CD4-positive, alpha-beta memory T cell (primary cell): Measurements from ENCODE around the gene S1PR3. TPM values are rescaled to one million over a fixed set of nuclear protein-coding genes. Genes with fewer than 3 reads are reported as not detected.

Experiments used
- CTCF ChIA-PET: fragments of 350-600 bp; sonication (Branson Sonifier 250); formaldehyde crosslinking; loops from one replicate; lab custom pipeline; 2021; ENCODE audit warnings: inconsistent platforms; ENCODE audit not compliant: partially characterized antibody; lab: Charles Lee
- POLR2A ChIA-PET: fragments of 350-600 bp; sonication (Branson Sonifier 250); formaldehyde crosslinking; loops from one replicate; lab custom pipeline; 2021; ENCODE audit not compliant: partially characterized antibody; lab: Charles Lee
- DNase-seq, 5 donors: peaks; one replicate each; pipeline versions ENCODE4 v3.0.0 to v3.0.0-alpha.2; 2020 to 2022; ENCODE audit warnings: mixed read lengths in 1 of 5
- H3K27ac ChIP-seq: one replicate; pipeline ENCODE4 v1.7.0; 2013; ENCODE audit warnings: low read depth, low read length
- H3K27me3 ChIP-seq: 2 replicates; pipeline ENCODE4 v1.7.0; 2013; ENCODE audit warnings: mild to moderate bottlenecking, low read length, moderate library complexity; ENCODE audit not compliant: insufficient read depth
- H3K36me3 ChIP-seq: 2 replicates; pipeline ENCODE4 v1.7.0; 2013; ENCODE audit warnings: mild to moderate bottlenecking, low read length, moderate library complexity; ENCODE audit not compliant: insufficient read depth
- H3K4me1 ChIP-seq: 2 replicates; pipeline ENCODE4 v1.7.0; 2013; ENCODE audit warnings: mild to moderate bottlenecking, low read length, moderate library complexity; ENCODE audit not compliant: insufficient read depth
- H3K4me3 ChIP-seq, 2 donors: one replicate each; pipeline ENCODE4 v1.7.0; 2013; ENCODE audit warnings: low read length in 2 of 2, mild to moderate bottlenecking in 1 of 2
- H3K9me3 ChIP-seq, 2 donors: one replicate each; pipeline ENCODE4 v1.7.0; 2013; ENCODE audit warnings: low read length in 2 of 2, control low read depth in 1 of 2; ENCODE audit not compliant: control insufficient read depth in 1 of 2
- H3K27ac Mint-ChIP-seq, 7 donors: one replicate each; pipeline ENCODE4 v1.8.0; 2020 to 2021; ENCODE audit warnings: mixed read lengths in 7 of 7, mild to moderate bottlenecking in 6 of 7, inconsistent platforms in 3 of 7, moderate library complexity in 3 of 7
- H3K27me3 Mint-ChIP-seq, 2 donors: one replicate each; pipeline ENCODE4 v1.8.0; 2020 to 2021; ENCODE audit warnings: mixed read lengths in 2 of 2
- H3K36me3 Mint-ChIP-seq, 2 donors: one replicate each; pipeline ENCODE4 v1.8.0; 2020 to 2021; ENCODE audit warnings: mixed read lengths in 2 of 2, inconsistent platforms in 1 of 2, mild to moderate bottlenecking in 1 of 2
- H3K4me1 Mint-ChIP-seq, 4 donors: one replicate each; pipeline ENCODE4 v1.8.0; 2020 to 2021; ENCODE audit warnings: mixed read lengths in 4 of 4, mild to moderate bottlenecking in 1 of 4
- H3K4me3 Mint-ChIP-seq, 8 donors: one replicate each; pipeline ENCODE4 v1.8.0; 2020 to 2021; ENCODE audit warnings: mixed read lengths in 8 of 8, mild to moderate bottlenecking in 7 of 8, moderate library complexity in 6 of 8, inconsistent platforms in 3 of 8
- H3K9me3 Mint-ChIP-seq, 8 donors: one replicate each; pipeline ENCODE4 v1.8.0; 2020 to 2021; ENCODE audit warnings: mixed read lengths in 8 of 8, mild to moderate bottlenecking in 5 of 8, inconsistent platforms in 3 of 8, moderate library complexity in 1 of 8
- intact Hi-C: fragments of 100-400 bp; cut with micrococcal nuclease; formaldehyde crosslinking; loops from one replicate; pipeline ENCODE4 v1.15.1; 2023
- polyA plus RNA-seq, 2 donors: library from polyadenylated mRNA; unstranded; fragments of 300-500 nt; fragmentation: Illumina TruSeq; gene quantifications; one replicate each; pipeline ENCODE4 v1.2.3, GENCODE V29; 2021
- total RNA-seq, 2 experiments: library from RNA; stranded (reverse); gene quantifications; one replicate each; pipeline ENCODE4 v1.2.3, GENCODE V29; 2021

S1PR3 gene
- total and polyA plus RNA-seq, 4 experiments from 2014 or later, result not detected

DNA sequence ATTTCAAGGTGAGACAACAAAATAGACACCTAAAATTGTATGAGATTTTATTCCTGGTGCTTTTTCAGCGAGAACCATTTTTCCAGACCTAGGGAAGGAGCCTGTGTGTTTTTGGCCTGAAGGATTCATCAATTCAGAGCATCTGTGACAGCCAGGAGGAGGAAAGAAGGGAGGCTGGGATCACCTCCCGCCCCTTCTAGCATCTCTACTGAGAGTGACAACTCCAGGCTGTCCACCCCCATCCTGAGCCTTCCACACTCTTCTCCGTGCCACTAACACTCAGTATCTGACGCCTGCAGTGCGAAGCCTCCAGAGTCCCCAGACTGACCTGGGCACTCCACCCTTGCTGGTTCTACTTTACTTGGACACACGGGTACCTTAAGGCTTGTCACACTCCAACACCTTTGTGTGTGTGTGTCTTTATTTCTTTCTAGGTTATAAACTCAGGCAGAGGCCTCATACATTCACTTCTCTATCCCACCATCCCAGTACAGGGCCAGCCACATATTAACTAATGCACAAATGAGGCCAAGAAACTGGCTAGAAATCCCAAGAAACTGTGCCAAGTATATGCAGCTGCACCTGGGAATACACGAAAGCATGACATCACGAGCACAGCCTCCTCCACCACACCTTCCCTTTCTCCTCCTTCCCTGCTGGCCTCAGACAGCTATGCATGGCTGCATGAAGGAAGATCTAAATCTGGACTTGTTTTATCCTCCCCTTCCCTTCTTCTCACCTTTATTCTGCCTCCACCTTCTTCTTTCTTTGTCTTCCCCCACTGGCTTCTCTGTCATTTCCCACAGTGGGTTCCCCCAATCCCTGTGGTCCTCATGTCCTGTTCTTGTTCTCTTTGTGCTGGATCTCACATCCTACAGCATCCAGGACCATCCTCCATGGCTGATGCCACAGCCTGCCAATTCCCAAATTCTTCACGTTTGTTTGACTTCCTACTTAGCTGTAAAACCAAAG lies 16.0 kb downstream of the S1PR3 start:
- H3K27me3 ChIP-seq, result no peaks in the 10 kb centered on the region
- ChIA-PET POLR2A (no interaction called here), CTCF (no interaction called here)
- H3K4me1 ChIP-seq, result no peaks in the 10 kb centered on the region
- H3K4me3 ChIP-seq, result no peak overlapping the region
- intact Hi-C loops, result no loop called here
- peaks cover 4 to 6% of the 10 kb centered on the region in 2 donors for H3K27me3 Mint-ChIP-seq
- no peak for DNase-seq
- H3K4me1 Mint-ChIP-seq, result no peaks in the 10 kb centered on the region
- no peaks in the 10 kb centered on the region for H3K36me3 ChIP-seq
- H3K27ac ChIP-seq, result no peak overlapping the region
- H3K9me3 Mint-ChIP-seq, result no peaks in the 10 kb centered on the region
- H3K27ac Mint-ChIP-seq, result no peak overlapping the region
- no peaks in the 10 kb centered on the region for H3K36me3 Mint-ChIP-seq
- no peaks in the 10 kb centered on the region for H3K9me3 ChIP-seq
- no peak overlapping the region for H3K4me3 Mint-ChIP-seq

DNA sequence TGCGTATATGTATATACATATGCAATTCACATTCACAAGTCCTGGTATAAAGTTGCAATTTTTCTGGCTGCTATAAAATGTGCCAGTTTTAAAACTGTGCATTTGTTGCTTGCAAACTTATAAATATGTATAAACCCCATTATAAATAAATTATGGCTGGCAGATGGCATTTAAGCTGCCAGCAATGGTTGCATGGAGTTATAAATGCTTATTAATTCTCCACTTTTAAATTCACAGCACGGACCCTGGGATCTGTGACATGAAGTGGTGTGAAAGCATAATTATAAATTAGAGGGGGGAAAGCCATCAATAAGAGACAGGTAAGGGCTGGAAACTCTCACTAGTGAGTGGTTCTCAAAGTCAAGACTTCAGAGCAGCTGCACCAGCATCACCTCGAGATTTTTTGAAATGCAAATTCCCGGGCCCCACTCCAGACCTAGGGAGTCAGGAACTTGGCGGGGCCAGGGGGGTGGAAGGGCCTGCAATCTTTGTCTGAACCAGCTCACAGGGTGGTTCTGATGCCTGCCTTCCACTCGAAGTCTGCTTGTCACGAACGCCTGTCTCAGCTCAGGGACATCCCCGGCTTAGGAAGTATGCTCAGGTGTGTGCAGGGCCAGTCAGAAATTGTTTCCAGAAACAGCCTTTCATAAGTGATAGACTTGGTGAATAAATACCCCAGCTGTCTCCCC lies 16.9 kb downstream of the S1PR3 start:
- no peaks in the 10 kb centered on the region for H3K9me3 Mint-ChIP-seq
- H3K27ac Mint-ChIP-seq, result peak overlapping the region in 1 of 7 donors; percentile 73
- Histone ChIP-seq H3K4me3 (no peak overlapping the region), H3K27ac (no peak overlapping the region), H3K27me3 (no peaks in the 10 kb centered on the region), H3K9me3 (no peaks in the 10 kb centered on the region), H3K4me1 (no peaks in the 10 kb centered on the region), H3K36me3 (no peaks in the 10 kb centered on the region)
- H3K27me3 Mint-ChIP-seq, result peaks cover 4 to 6% of the 10 kb centered on the region in 2 donors
- H3K4me1 Mint-ChIP-seq, result no peaks in the 10 kb centered on the region
- ChIA-PET POLR2A (no interaction called here), CTCF (no interaction called here)
- H3K36me3 Mint-ChIP-seq, result no peaks in the 10 kb centered on the region
- no peak overlapping the region for H3K4me3 Mint-ChIP-seq
- intact Hi-C loops, result no loop called here
- DNase-seq, result no peak

DNA sequence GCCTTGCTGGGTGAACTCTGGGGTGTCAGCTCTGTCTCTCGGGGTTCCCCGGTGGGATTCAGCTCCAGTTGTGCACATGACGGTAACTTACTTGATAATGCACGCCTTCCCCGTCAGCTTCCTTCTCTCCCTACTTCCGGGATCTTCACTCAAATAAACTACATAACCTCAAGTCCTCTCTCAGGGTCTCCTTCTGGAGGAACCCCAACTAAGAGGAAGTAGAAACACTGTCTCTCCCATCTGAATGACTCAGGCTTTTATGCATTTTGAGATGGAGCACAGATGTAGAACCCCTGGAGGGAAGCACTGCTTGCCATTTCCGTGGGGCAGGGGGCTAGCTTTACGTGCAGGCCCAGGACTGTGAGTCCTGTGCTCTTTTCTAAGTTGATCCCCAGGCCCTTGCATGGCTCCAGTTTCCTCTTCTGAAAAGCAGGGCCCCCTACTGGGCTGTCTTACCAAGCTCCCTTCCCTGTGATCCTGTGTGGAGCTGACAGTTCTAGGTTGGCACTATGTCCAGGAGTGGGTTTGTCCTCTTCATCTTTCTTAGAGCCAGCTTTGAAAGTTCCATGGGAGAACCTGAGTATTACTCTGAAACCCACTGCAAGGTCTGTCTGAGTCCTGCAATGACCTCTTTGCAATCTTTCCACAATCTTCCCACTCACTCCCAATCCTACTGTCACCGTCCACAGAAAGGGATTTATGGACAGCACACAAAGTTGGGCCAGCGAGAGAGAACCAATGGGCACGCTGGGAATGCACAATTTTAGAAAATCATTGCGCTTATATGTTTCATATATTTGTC lies 17.7 kb downstream of the S1PR3 start:
- no peaks in the 10 kb centered on the region for H3K4me1 Mint-ChIP-seq
- H3K4me1 ChIP-seq, result no peaks in the 10 kb centered on the region
- H3K9me3 ChIP-seq, result no peaks in the 10 kb centered on the region
- CTCF ChIA-PET, result no interaction called here
- H3K27me3 Mint-ChIP-seq, result peaks cover 5 to 6% of the 10 kb centered on the region in 2 donors
- intact Hi-C loops, result no loop called here
- H3K27ac Mint-ChIP-seq, result peak overlapping the region in 1 of 7 donors; percentile 73
- H3K9me3 Mint-ChIP-seq, result no peaks in the 10 kb centered on the region
- no peak overlapping the region for H3K27ac ChIP-seq
- H3K4me3 ChIP-seq, result no peak overlapping the region
- no peaks in the 10 kb centered on the region for H3K36me3 Mint-ChIP-seq
- H3K4me3 Mint-ChIP-seq, result no peak overlapping the region
- no peaks in the 10 kb centered on the region for H3K36me3 ChIP-seq
- POLR2A ChIA-PET, result no interaction called here
- no peaks in the 10 kb centered on the region for H3K27me3 ChIP-seq
- DNase-seq, result no peak

DNA sequence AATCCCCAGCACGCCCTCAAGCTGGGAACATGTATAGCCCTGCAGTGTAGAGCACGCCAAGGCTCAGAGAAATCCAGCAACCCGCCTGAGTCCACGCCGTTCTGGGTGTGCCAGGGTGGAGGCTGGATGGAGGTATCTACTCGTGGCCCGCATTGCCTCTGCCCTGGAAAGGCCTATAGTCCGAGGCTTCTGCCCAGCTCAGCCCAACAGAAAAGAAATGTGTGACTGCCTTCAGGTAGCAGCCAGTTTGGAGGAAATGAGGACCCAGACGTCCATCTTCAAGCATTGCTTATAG lies 18.2 kb downstream of the S1PR3 start:
- Mint-ChIP-seq H3K36me3 (no peaks in the 10 kb centered on the region), H3K4me1 (no peaks in the 10 kb centered on the region), H3K27me3 (peaks cover 5 to 6% of the 10 kb centered on the region in 2 donors), H3K4me3 (no peak overlapping the region), H3K27ac (no peak overlapping the region), H3K9me3 (no peaks in the 10 kb centered on the region)
- H3K4me1 ChIP-seq, result no peaks in the 10 kb centered on the region
- no peaks in the 10 kb centered on the region for H3K36me3 ChIP-seq
- H3K27ac ChIP-seq, result no peak overlapping the region
- H3K4me3 ChIP-seq, result no peak overlapping the region
- no peak for DNase-seq
- no peaks in the 10 kb centered on the region for H3K9me3 ChIP-seq
- ChIA-PET POLR2A (no interaction called here), CTCF (no interaction called here)
- intact Hi-C loops, result no loop called here
- no peaks in the 10 kb centered on the region for H3K27me3 ChIP-seq

DNA sequence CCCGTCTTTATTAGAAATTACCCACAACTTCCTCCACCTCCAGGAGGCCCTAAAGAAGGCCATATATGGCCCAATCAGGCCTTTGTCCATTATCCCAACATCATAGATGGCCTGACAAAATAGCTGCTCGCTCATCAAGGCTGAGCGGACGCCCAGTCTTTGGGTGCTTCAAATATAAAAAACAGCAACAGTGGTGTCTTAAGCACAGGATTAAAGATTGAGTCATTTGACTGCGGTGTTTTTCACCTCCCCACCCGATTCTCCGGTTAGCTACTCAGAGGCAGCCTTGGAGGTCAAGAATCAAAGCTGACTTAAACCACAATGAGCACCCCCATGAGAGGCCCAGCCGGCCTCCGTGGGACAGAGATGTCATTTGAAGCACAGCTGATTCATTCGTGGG lies 18.8 kb downstream of the S1PR3 start:
- CTCF ChIA-PET, result interaction anchor here (1.0 kb wide), 1 partner anchor 9 kb away, joined by 4 read pairs; no protein-coding TSS in a partner anchor
- H3K9me3 Mint-ChIP-seq, result no peaks in the 10 kb centered on the region
- intact Hi-C loops, result no loop called here

DNA sequence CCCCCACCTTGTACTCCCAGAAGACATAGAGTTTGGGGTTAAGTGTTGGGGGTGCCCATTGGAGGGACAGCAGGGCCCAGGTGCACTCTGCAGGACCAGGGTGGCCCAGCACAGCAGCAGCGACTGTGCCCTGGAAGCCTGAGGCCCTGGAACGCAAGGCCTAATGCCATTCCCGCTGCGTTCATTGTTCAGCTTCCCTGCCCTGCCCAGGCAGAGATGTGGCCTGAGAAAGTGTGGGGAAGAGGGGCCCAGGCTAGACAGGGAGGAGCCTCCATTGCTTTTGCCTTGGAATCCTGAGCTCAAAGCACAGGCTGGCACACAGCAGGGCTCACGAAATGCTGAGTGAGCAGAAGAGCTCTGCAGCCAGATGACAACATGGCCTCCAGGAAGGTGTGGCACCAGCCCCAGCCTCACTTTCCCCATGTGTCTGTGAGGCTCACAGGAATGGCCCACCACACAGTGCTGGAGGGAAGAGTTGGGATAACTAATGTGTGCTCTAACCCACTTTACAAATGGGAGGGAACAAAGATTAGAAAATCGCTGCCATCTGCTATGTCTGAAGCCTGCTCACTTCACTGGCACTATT lies 19.4 kb downstream of the S1PR3 start:
- H3K27ac ChIP-seq, result no peak overlapping the region
- no peaks in the 10 kb centered on the region for H3K9me3 Mint-ChIP-seq
- peaks cover 7% of the 10 kb centered on the region for H3K27me3 ChIP-seq
- intact Hi-C loops, result no loop called here
- no peaks in the 10 kb centered on the region for H3K36me3 Mint-ChIP-seq
- CTCF ChIA-PET, result interaction anchor here (1.0 kb wide), 1 partner anchor 10 kb away, joined by 4 read pairs; no protein-coding TSS in a partner anchor
- H3K36me3 ChIP-seq, result no peaks in the 10 kb centered on the region
- no peak overlapping the region for H3K4me3 ChIP-seq
- peaks cover 6 to 7% of the 10 kb centered on the region in 2 donors for H3K27me3 Mint-ChIP-seq
- H3K27ac Mint-ChIP-seq, result no peak overlapping the region
- POLR2A ChIA-PET, result no interaction called here
- no peak for DNase-seq
- no peaks in the 10 kb centered on the region for H3K4me1 ChIP-seq
- no peaks in the 10 kb centered on the region for H3K4me1 Mint-ChIP-seq
- no peak overlapping the region for H3K4me3 Mint-ChIP-seq
- no peaks in the 10 kb centered on the region for H3K9me3 ChIP-seq

More for the DNA sequence above, 18.8 kb downstream of the S1PR3 start:
- Histone ChIP-seq H3K36me3 (no peaks in the 10 kb centered on the region), H3K4me3 (no peak overlapping the region), H3K27me3 (peaks cover 1% of the 10 kb centered on the region), H3K9me3 (no peaks in the 10 kb centered on the region), H3K27ac (no peak overlapping the region), H3K4me1 (no peaks in the 10 kb centered on the region)
- POLR2A ChIA-PET, result no interaction called here
- Mint-ChIP-seq H3K4me1 (no peaks in the 10 kb centered on the region), H3K36me3 (no peaks in the 10 kb centered on the region), H3K4me3 (no peak overlapping the region), H3K27me3 (peaks cover 5 to 7% of the 10 kb centered on the region in 2 donors), H3K27ac (no peak overlapping the region)
- no peak for DNase-seq
